ENCODE measurements around the gene PLEKHF1. TPM values are rescaled to one million over a fixed set of nuclear protein-coding genes. Genes with fewer than 3 reads are reported as not detected.

The PLEKHF1 gene
- total RNA-seq, 2 experiments from 2014 or later, result 20.7 to 21.0 TPM

GRCh38 chr19:29660835-29661234, 4.4 kb upstream of the PLEKHF1 start:
- H3K27ac Mint-ChIP-seq, result peak overlapping the region; percentile 30
- DNase-seq, result peak; percentile 56
- no peak overlapping the region for H3K4me3 Mint-ChIP-seq
- no peaks in the 10 kb centered on the region for H3K36me3 Mint-ChIP-seq (ENCODE audit: low read depth)
- CTCF ChIA-PET, result interaction anchor here (0.6 to 10.1 kb wide), 6 partner anchors 15 to 68 kb away, joined by 3 to 102 read pairs (median 8); partner anchors contain the start of genes C19orf12 and POP4
- no peaks in the 10 kb centered on the region for H3K9me3 Mint-ChIP-seq
- peaks cover 39% of the 10 kb centered on the region for H3K4me1 Mint-ChIP-seq (ENCODE audit: low read depth)
- intact Hi-C loops (cut with micrococcal nuclease), result loop anchor here (10.0 kb wide), 2 partner anchors 1554 to 1866 kb away; no protein-coding TSS in a partner anchor
- H3K27me3 Mint-ChIP-seq (ENCODE audit: low read depth), result no peaks in the 10 kb centered on the region

- Mint-ChIP-seq H3K36me3 (ENCODE audit: low read depth) (peaks cover 8% of the 10 kb centered on the region), H3K4me1 (ENCODE audit: low read depth) (peaks cover 44% of the 10 kb centered on the region), H3K27me3 (ENCODE audit: low read depth) (no peaks in the 10 kb centered on the region), H3K27ac (peak overlapping the region; percentile 36), H3K9me3 (no peaks in the 10 kb centered on the region), H3K4me3 (no peak overlapping the region)
- CTCF ChIA-PET, result interaction anchor here (0.7 to 10.1 kb wide), 9 partner anchors 10 to 54 kb away, joined by 3 to 102 read pairs (median 6); partner anchors contain the start of genes C19orf12 and POP4
- no peak for DNase-seq
- intact Hi-C loops (cut with micrococcal nuclease), result loop anchor here (10.0 kb wide), 2 partner anchors 1553 to 1867 kb away; no protein-coding TSS in a partner anchor
Measured at GRCh38 chr19:29662278-29662603, 3.0 kb upstream of the PLEKHF1 start.

- H3K9me3 Mint-ChIP-seq, result no peaks in the 10 kb centered on the region
- peaks cover 13% of the 10 kb centered on the region for H3K36me3 Mint-ChIP-seq (ENCODE audit: low read depth)
- H3K4me3 Mint-ChIP-seq, result no peak overlapping the region
- intact Hi-C loops (cut with micrococcal nuclease), result loop anchor here (10.0 kb wide), 2 partner anchors 1552 to 1868 kb away; no protein-coding TSS in a partner anchor
- no peaks in the 10 kb centered on the region for H3K27me3 Mint-ChIP-seq (ENCODE audit: low read depth)
- peak; percentile 44 for DNase-seq
- CTCF ChIA-PET, result interaction anchor here (0.8 to 10.1 kb wide), 8 partner anchors 10 to 54 kb away, joined by 3 to 102 read pairs (median 6); partner anchors contain the start of genes C19orf12 and POP4
- peak overlapping the region; percentile 36 for H3K27ac Mint-ChIP-seq
- peaks cover 49% of the 10 kb centered on the region for H3K4me1 Mint-ChIP-seq (ENCODE audit: low read depth)
Measured at GRCh38 chr19:29662604-29663404, 2.5 kb upstream of the PLEKHF1 start.

GRCh38 chr19:29663861-29664752, 1.2 kb upstream of the PLEKHF1 start:
- peaks cover 62% of the 10 kb centered on the region for H3K4me1 Mint-ChIP-seq (ENCODE audit: low read depth)
- intact Hi-C loops (cut with micrococcal nuclease), result loop anchor here (2.0 to 10.0 kb wide), 3 partner anchors 17 to 1869 kb away; no protein-coding TSS in a partner anchor

GRCh38 chr19:29664753-29665214, 477 bp upstream of the PLEKHF1 start:
- H3K36me3 Mint-ChIP-seq (ENCODE audit: low read depth), result peaks cover 19% of the 10 kb centered on the region
- CTCF ChIA-PET, result interaction anchor here (0.6 to 10.1 kb wide), 9 partner anchors 9 to 56 kb away, joined by 4 to 102 read pairs (median 4); partner anchors contain the start of genes C19orf12 and POP4
- peak overlapping the region; percentile 41 for H3K27ac Mint-ChIP-seq
- H3K4me1 Mint-ChIP-seq (ENCODE audit: low read depth), result peaks cover 69% of the 10 kb centered on the region
- no peak for DNase-seq
- no peaks in the 10 kb centered on the region for H3K27me3 Mint-ChIP-seq (ENCODE audit: low read depth)
- peak overlapping the region; percentile 70 for H3K4me3 Mint-ChIP-seq
- no peaks in the 10 kb centered on the region for H3K9me3 Mint-ChIP-seq
- intact Hi-C loops (cut with micrococcal nuclease), result loop anchor here (1.0 to 10.0 kb wide), 8 partner anchors 9 to 1870 kb away; partner anchors contain the start of genes POP4 and UQCRFS1

More at GRCh38 chr19:29663861-29664752, 1.2 kb upstream of the PLEKHF1 start:
- Mint-ChIP-seq H3K27ac (peak overlapping the region; percentile 66), H3K27me3 (ENCODE audit: low read depth) (no peaks in the 10 kb centered on the region), H3K4me3 (peak overlapping the region; percentile 70), H3K36me3 (ENCODE audit: low read depth) (peaks cover 17% of the 10 kb centered on the region), H3K9me3 (no peaks in the 10 kb centered on the region)
- CTCF ChIA-PET, result interaction anchor here (0.6 to 10.1 kb wide), 8 partner anchors 8 to 55 kb away, joined by 4 to 102 read pairs (median 5); partner anchors contain the start of genes C19orf12 and POP4
- DNase-seq, result no peak

- DNase-seq, result peak; percentile 51
- H3K27ac Mint-ChIP-seq, result peak overlapping the region; percentile 96
- H3K36me3 Mint-ChIP-seq (ENCODE audit: low read depth), result peaks cover 30% of the 10 kb centered on the region
- H3K4me1 Mint-ChIP-seq (ENCODE audit: low read depth), result peaks cover 73% of the 10 kb centered on the region
- intact Hi-C loops (cut with micrococcal nuclease), result loop anchor here (1.0 to 10.0 kb wide), 8 partner anchors 7 to 1871 kb away; partner anchors contain the start of genes POP4 and UQCRFS1
- no peaks in the 10 kb centered on the region for H3K27me3 Mint-ChIP-seq (ENCODE audit: low read depth)
- no peaks in the 10 kb centered on the region for H3K9me3 Mint-ChIP-seq
- H3K4me3 Mint-ChIP-seq, result peak overlapping the region; percentile 97
- CTCF ChIA-PET, result interaction anchor here (0.8 to 10.1 kb wide), 11 partner anchors 10 to 57 kb away, joined by 3 to 102 read pairs (median 4); partner anchors contain the start of genes C19orf12 and POP4
Measured at GRCh38 chr19:29665826-29666577, 741 bp downstream of the PLEKHF1 start.

GRCh38 chr19:29666578-29667386, 1.5 kb downstream of the PLEKHF1 start:
- Mint-ChIP-seq H3K27ac (peak overlapping the region; percentile 96), H3K4me1 (ENCODE audit: low read depth) (peaks cover 75% of the 10 kb centered on the region), H3K36me3 (ENCODE audit: low read depth) (peaks cover 35% of the 10 kb centered on the region), H3K27me3 (ENCODE audit: low read depth) (no peaks in the 10 kb centered on the region), H3K4me3 (peak overlapping the region; percentile 97), H3K9me3 (no peaks in the 10 kb centered on the region)
- CTCF ChIA-PET, result interaction anchor here (0.6 to 10.1 kb wide), 14 partner anchors 12 to 169 kb away, joined by 3 to 102 read pairs (median 5); partner anchors contain the start of genes C19orf12 and POP4
- intact Hi-C loops (cut with micrococcal nuclease), result loop anchor here (5.0 to 10.0 kb wide), 3 partner anchors 454 to 1872 kb away; partner anchors contain the start of gene UQCRFS1
- peak; percentile 50 for DNase-seq

GRCh38 chr19:29667387-29667783, 2.1 kb downstream of the PLEKHF1 start:
- Mint-ChIP-seq H3K36me3 (ENCODE audit: low read depth) (peaks cover 35% of the 10 kb centered on the region), H3K4me3 (peak overlapping the region; percentile 97), H3K9me3 (no peaks in the 10 kb centered on the region), H3K4me1 (ENCODE audit: low read depth) (peaks cover 77% of the 10 kb centered on the region), H3K27ac (peak overlapping the region; percentile 96), H3K27me3 (ENCODE audit: low read depth) (no peaks in the 10 kb centered on the region)
- DNase-seq, result no peak
- intact Hi-C loops (cut with micrococcal nuclease), result loop anchor here (5.0 to 10.0 kb wide), 3 partner anchors 455 to 1873 kb away; partner anchors contain the start of gene UQCRFS1
- CTCF ChIA-PET, result interaction anchor here (0.6 to 10.1 kb wide), 16 partner anchors 10 to 279 kb away, joined by 3 to 102 read pairs (median 6); partner anchors contain the start of genes C19orf12 and POP4

- intact Hi-C loops (cut with micrococcal nuclease), result loop anchor here (1.0 to 10.0 kb wide), 4 partner anchors 58 to 1873 kb away; partner anchors contain the start of gene UQCRFS1
- peaks cover 77% of the 10 kb centered on the region for H3K4me1 Mint-ChIP-seq (ENCODE audit: low read depth)
- H3K27me3 Mint-ChIP-seq (ENCODE audit: low read depth), result no peaks in the 10 kb centered on the region
- peak; percentile 78 for DNase-seq
- H3K4me3 Mint-ChIP-seq, result peak overlapping the region; percentile 97
- CTCF ChIA-PET, result interaction anchor here (0.6 to 10.1 kb wide), 17 partner anchors 10 to 278 kb away, joined by 3 to 102 read pairs (median 5); partner anchors contain the start of genes C19orf12 and POP4
- peaks cover 39% of the 10 kb centered on the region for H3K36me3 Mint-ChIP-seq (ENCODE audit: low read depth)
- no peaks in the 10 kb centered on the region for H3K9me3 Mint-ChIP-seq
- peak overlapping the region; percentile 96 for H3K27ac Mint-ChIP-seq
Measured at GRCh38 chr19:29667901-29668341, 2.7 kb downstream of the PLEKHF1 start.
